GM19452 (cell line): ENCODE measurements around the gene BTRC.
"Not testable (repeated sequence)": the region's sequence is repeated elsewhere in the genome, so short reads cannot be mapped to it uniquely, and the experiment has no call there.

Source experiments
- ATAC-seq: cut with Tn5 transposase; IDR thresholded peaks from one replicate; pipeline ENCODE4 v1.9.1; 2021; ENCODE audit not compliant: unreplicated experiment

The BTRC gene

DNA sequence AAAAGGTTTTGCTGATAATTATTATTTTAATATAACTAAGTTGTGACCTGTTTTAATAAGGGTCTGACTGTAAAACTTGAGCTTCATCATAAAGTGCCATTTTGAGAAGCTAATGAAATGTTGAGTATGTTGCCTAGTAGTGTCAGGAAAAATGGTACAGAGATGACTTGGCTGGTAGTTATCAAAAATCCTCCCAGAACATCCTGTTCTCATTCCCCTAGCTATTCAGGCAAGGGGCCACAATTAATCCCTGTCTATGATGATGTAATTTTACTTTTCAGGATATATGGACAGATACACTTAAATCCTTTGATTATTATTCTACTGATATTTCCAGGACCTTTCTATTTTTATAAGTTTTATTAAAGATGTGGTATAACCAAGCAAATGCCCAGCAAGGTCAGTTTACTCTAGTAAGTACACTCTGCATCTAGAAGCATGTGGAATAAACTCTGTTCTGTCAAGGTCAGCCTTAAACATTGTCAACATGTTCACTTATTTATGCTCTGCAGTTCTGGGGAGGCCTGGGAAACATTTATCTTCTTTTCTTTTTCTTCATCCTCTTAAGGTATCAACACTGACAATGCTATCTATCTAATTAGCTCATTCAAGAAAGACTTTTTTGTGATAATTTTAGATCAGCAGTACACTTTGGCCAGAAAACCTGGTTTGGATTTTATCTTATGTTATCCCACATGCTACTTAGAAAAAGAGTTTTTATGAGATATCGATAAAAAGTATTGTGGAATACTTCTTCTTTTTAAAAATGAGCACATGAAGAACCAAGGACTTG lies 32.1 kb downstream of the BTRC start:
- ATAC-seq, result no peak

DNA sequence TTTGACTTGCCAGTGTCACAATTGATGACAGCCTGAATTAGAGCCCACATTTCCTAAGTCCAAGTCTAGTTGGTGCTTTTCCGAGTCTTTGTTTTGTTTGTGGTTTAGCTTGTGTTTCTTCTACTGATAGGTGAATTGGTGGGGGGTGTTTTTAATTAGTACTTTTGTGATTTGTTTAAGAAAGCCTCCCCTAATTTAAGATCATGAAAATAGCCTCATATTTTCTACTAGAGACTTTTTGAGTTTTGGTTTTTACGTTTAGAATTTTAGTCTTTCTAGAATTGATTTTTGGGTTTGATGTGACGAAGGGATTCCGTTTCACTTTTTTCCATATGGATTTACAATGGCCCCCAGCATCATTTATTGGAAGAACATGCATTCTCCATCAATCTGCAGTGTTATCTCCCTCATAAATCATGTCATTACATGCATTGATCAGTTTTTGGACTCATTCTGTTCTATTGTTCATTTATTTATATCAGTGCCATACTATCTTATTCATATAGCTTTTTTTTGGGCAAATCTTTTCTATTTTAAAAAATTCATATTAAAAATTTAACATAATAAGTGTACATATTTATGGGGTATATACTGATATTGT lies 32.8 kb downstream of the BTRC start:
- ATAC-seq, result no peak

DNA sequence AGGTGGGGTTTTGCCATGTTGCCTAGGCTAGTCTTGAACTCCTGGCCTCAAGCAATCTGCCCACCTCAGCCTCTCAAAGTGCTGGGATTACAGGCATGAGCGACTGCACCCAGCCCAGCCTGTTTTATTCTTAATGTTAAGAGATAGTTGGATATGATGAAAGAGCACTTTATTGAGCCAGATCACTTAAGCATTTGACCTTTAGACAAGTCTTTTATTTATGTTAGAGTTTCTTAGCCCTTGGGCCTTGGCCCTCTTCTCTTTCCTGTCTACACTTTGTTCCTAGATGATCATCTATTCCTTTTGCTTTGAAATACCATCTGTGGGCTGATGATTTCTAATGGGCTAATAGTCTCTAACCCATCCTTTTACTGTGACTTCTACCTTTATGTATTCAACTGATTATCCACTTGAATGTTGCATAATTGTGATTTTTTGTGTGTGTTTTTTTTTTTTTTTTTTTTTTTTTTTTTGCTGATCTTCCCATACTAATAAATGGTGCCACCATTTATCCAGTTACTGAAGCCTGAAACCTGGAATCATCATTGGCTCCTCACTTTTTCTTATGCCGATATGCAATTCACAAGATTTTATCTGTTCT lies 34.8 kb downstream of the BTRC start:
- no peak for ATAC-seq

GRCh38 chr10:101389532-101389931 lies 35.6 kb downstream of the BTRC start:
- not testable (repeated sequence) for ATAC-seq

GRCh38 chr10:101389986-101390531 lies 36.1 kb downstream of the BTRC start:
- no peak for ATAC-seq

DNA sequence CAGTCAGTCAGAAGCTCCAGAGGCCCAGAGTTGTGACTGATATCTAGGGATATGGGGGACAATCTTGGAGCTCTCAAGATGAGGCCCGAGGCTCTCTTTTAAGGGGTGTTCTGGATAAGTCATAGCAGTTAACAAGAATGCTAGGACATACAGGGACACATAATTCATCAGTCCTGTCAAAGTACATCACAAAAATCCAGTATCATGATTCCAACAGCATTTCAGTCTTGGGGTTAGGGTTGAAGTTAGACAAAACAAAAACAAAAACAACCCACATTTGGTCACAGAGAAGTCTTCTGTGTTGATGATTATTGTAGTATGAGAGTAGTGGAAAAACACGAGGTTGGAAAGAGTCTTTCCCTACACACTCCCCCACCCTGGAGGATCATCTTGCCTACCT lies 39.4 kb downstream of the BTRC start:
- no peak for ATAC-seq

DNA sequence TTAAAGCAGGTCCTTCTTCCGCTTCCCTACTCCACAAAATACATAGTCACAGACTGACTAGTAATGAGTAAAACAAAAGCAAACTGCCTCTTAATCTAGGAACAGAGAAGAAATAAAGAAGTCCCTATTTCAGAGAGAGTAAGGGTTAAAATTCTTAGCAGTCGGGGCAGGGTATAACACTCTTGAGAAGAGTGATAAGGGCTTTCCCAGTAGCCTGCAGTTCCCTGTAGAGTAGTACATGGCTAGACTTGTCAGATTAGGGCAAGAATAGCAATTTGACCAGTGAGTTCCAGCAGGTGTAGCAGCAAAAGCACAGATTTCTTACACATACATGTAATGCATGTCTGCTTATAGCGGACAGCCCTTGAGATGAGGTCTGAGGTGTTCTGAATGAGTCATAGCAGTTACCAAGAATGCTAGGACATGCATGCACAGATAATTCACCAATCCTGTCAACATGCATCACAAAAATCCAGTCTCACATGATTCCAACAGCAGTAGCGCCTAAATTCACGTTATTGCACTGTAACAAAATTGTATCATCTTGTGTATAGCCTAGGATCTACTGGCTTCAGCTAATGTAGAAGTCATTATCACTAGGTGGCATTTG lies 40.7 kb downstream of the BTRC start:
- ATAC-seq, result no peak

DNA sequence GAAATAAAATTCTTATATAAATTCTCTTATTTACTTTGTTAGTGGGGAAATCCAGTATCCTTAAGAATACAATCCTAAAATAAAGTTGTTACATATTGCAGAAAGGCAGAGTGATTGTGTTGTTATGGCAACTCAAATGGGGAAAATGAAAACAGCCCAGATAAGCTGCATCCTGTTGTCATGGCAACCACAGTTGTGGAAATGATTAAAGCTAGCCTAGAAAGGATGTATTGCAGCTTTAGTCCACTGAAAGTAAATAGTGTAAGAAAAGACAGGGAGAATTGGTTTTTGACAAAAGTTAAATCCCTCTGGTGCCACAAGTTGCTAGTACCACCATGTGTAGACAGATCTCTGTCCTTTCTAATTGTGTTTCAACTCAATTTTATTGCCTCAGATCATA lies 43.2 kb downstream of the BTRC start:
- no peak for ATAC-seq

DNA sequence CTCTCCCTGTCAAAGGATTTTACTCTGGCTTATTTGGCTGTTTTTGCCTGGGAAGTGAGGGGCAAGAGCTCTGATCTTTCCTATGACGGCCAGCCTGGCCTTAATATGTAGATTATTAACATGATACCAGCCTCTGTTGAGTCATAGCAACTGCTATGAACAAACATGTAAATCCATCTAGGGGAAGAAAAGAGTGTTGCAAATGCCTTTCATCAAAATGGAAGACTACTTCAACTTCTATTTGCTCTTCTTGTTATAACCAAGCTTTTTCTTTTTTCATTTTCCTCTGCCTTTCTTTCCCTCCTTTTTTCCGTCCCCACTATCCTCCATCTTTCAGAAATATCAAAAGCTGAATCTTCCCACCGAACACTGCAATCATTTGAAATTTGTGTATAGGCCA lies 46.6 kb downstream of the BTRC start:
- no peak for ATAC-seq

GRCh38 chr10:101402711-101403110 lies 48.7 kb downstream of the BTRC start:
- no peak for ATAC-seq

DNA sequence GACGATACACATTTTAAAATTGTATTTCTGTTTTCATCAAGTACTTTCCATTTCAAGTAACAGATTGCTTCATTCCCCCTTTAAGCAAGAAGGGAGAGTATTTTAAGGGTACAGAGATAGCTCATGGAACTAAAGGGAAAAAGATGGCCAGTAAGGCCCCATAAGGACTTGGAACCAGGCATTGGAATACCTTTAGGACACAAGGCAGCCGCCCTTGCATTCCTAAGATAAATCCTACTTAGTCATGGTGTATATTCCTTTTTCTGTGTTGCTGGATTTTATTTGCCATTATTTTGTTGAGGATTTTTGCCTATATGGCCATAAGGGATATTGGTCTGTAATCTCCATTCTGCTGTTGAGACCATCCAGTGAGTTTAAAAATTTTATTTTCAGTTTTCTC lies 49.2 kb downstream of the BTRC start:
- no peak for ATAC-seq

DNA sequence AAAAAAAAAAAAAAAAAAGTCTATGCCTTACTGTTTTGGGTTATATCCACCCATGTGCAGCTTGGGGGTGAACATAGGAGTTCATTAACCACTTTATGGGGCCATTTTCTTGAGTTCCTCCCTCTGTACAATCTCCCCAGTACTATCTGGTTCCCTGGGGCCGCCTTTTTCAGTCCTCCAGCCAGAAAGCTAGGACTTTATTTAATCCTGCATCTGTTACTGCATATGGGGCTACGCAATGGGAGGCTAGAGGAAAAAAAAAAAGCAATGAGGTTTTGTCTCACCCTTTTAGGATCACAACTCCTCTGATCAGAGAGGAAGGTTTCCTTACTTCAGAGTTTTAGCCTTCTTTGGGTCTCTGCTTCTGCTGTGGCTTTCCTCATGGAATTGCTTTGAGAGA lies 51.0 kb downstream of the BTRC start:
- no peak for ATAC-seq

GRCh38 chr10:101411598-101411997 lies 57.6 kb downstream of the BTRC start:
- ATAC-seq, result no peak

DNA sequence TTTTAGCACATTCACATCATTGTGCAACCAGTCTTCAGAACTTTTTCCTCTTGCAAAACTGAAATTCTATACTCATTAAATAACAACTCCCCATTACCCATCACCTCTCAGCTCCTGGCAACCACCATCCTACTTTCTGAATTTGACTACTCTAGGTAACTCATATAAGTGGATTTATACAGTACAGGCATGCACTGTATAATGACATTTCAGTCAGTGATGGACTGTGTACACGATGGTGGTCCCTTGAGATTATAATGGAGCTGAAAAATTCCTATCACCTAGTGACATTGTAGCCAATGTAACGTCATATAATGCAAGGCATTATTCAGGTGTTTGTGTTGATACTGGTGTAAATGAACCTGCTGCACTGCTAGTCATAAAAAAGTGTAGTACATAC lies 60.1 kb downstream of the BTRC start:
- no peak for ATAC-seq

GRCh38 chr10:101415884-101416283 lies 61.9 kb downstream of the BTRC start:
- ATAC-seq, result no peak

DNA sequence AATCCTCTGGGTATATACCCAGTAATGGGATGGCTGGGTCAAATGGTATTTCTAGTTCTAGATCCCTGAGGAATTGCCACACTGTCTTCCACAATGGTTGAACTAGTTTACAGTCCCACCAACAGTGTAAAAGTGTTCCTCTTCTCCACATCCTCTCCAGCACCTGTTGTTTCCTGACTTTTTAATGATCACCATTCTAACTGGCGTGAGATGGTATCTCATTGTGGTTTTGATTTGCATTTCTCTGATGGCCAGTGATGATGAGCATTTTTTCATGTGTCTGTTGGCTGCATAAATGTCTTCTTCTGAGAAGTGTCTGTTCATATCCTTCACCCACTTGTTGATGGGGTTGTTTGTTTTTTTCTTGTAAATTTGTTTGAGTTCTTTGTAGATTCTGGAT lies 68.0 kb downstream of the BTRC start:
- ATAC-seq, result not testable (repeated sequence)

- ATAC-seq, result no peak
These were observed 71.6 kb downstream of the BTRC start for GRCh38 chr10:101425535-101425934.

GRCh38 chr10:101428036-101428435 lies 74.1 kb downstream of the BTRC start:
- ATAC-seq, result no peak

- ATAC-seq, result no peak
These were observed 75.5 kb downstream of the BTRC start for GRCh38 chr10:101429423-101429822.

DNA sequence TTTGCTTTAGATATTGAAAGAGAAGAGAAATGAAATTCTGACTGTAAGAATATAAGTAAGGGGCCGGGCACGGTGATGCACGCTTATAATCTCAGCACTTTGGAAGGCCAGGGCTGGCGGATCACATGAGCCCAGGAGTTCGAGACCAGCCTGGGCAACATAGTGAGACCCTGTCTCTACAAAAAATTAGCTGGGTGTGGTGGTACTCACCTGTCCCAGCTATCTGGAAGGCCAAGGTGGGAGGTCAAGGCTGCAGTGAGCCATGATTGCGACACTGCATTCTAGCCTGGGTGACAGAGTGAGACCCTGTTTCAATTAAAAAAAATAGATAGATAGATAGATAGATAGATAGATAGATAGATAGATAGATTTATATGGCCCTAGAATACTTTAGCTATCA lies 82.3 kb downstream of the BTRC start:
- ATAC-seq, result no peak

- ATAC-seq, result no peak
These were observed 85.0 kb downstream of the BTRC start for GRCh38 chr10:101438881-101439391.
